ENCODE results near the gene MUSTN1.

- TF ChIP-seq REST (IDR thresholded peaks at IDR 0.05; ENCODE audit: unreplicated experiment) (no peak), POLR2AphosphoS5 (IDR thresholded peaks at IDR 0.05; ENCODE audit: low read depth) (no peak), CTCF (conservative IDR thresholded peaks at IDR 0.05; ENCODE audit: low read depth in 2 of 2) (no peak), CREB1 (CRISPR knock-in tag; IDR thresholded peaks at IDR 0.05; ENCODE audit: low read depth) (no peak), ZNF462 (CRISPR knock-in tag; IDR thresholded peaks at IDR 0.05) (no peak), EZH2phosphoT487 (IDR thresholded peaks at IDR 0.05; ENCODE audit: unreplicated experiment) (no peak), EZH2 (IDR thresholded peaks at IDR 0.05; ENCODE audit: low read depth, unreplicated experiment) (no peak), ZNF114 (CRISPR knock-in tag; IDR thresholded peaks at IDR 0.05) (no peak), JUNB (IDR thresholded peaks at IDR 0.05; ENCODE audit: unreplicated experiment) (no peak), ETS1 (IDR thresholded peaks at IDR 0.05) (no peak), NANOG (IDR thresholded peaks at IDR 0.05; ENCODE audit: borderline replicate concordance) (no peak), STAT1 (IDR thresholded peaks at IDR 0.05; ENCODE audit: unreplicated experiment) (no peak), ZNF331 (CRISPR knock-in tag; IDR thresholded peaks at IDR 0.05; ENCODE audit: low read depth) (no peak)
These were observed 4.8 kb downstream of the MUSTN1 start for GRCh38 chr3:52829906-52830463.

Measured in GM23338 (cell line).